Panc1 (cell line): ENCODE results near the gene GARS1. TPM values are rescaled to one million over a fixed set of nuclear protein-coding genes. Genes with fewer than 3 reads are reported as not detected.
"Not testable (repeated sequence)": the region's sequence is repeated elsewhere in the genome, so short reads cannot be mapped to it uniquely, and the experiment has no call there.

Experiments
- ATAC-seq: fragments of 200-7000 bp; cut with Tn5 transposase; 2 replicates; pipeline ENCODE4 v1.9.1; 2020; ENCODE audit warnings: mild to moderate bottlenecking, moderate library complexity
- BruUV-seq: library from RNA; stranded (reverse); fragments of 400-500 nt; replicated peaks from 2 replicates; lab custom pipeline; 2021; lab: Mats Ljungman, UMichigan
- CTCF ChIA-PET: fragments of 300-600 bp; sonication (Branson Sonifier 250); formaldehyde crosslinking; loops from one replicate; lab custom pipeline; 2022; ENCODE audit warnings: antibody characterized with exemption; lab: Charles Lee
- POLR2A ChIA-PET: fragments of 300-600 bp; sonication (Branson Sonifier 250); formaldehyde crosslinking; loops from one replicate; lab custom pipeline; 2022; ENCODE audit warnings: antibody characterized with exemption; lab: Charles Lee
- DNase-seq: peaks from one replicate; pipeline ENCODE4 v3.0.0-alpha.2; 2010; ENCODE audit warnings: low read depth, low spot score
- H3K27ac ChIP-seq: 2 replicates; pipeline ENCODE4 v1.5.1; 2011; ENCODE audit warnings: mild to moderate bottlenecking, low read length, inconsistent platforms
- H3K27me3 ChIP-seq: fragments of 200-500 bp; sonication (Bioruptor generic); 2 replicates; pipeline ENCODE4 v1.6.0; 2014; ENCODE audit warnings: low read length, inconsistent platforms; ENCODE audit not compliant: control insufficient read depth, insufficient read depth
- H3K36me3 ChIP-seq: fragments of 200-500 bp; sonication (Bioruptor generic); 2 replicates; pipeline ENCODE4 v1.5.1; 2014; ENCODE audit warnings: inconsistent platforms, mild to moderate bottlenecking, low read length, moderate library complexity; ENCODE audit not compliant: control insufficient read depth, insufficient read depth
- H3K4me1 ChIP-seq: 2 replicates; pipeline ENCODE4 v1.5.1; 2011; ENCODE audit warnings: inconsistent platforms, mild to moderate bottlenecking, low read length, moderate library complexity; ENCODE audit not compliant: control insufficient read depth, insufficient read depth
- H3K4me3 ChIP-seq, 2 experiments: 2 replicates each; pipeline ENCODE4 v1.5.1; 2011 to 2012; ENCODE audit warnings: low read depth in 2 of 2, low read length in 2 of 2, mild to moderate bottlenecking in 2 of 2, inconsistent platforms in 1 of 2, moderate library complexity in 1 of 2
- H3K9me3 ChIP-seq: fragments of 200-500 bp; sonication (Bioruptor generic); 2 replicates; pipeline ENCODE4 v1.5.1; 2014; ENCODE audit warnings: low read depth, mild to moderate bottlenecking, inconsistent platforms, low read length, moderate library complexity; ENCODE audit not compliant: control insufficient read depth, insufficient read depth
- CTCF ChIP-seq: fragments of 450-650 bp; IDR thresholded peaks from 2 replicates; pipeline ENCODE4 v1.5.1; 2017; ENCODE audit warnings: mild to moderate bottlenecking
- POLR2AphosphoS5 ChIP-seq: IDR thresholded peaks from 2 replicates; pipeline ENCODE4 v1.6.1; 2012; ENCODE audit warnings: mild to moderate bottlenecking, low read depth, low read length, moderate library complexity
- SIN3A ChIP-seq: IDR thresholded peaks from 2 replicates; pipeline ENCODE4 v1.6.1; 2012; ENCODE audit warnings: low read depth, mild to moderate bottlenecking, low read length, moderate library complexity, borderline replicate concordance; ENCODE audit not compliant: insufficient read depth
- TCF7L2 ChIP-seq: IDR thresholded peaks from 2 replicates; pipeline ENCODE4 v1.6.1; 2011; ENCODE audit warnings: mild to moderate bottlenecking, low read depth, low read length, inconsistent platforms
- in situ Hi-C: cut with HindIII; loops from 2 replicates; pipeline ENCODE4 v1.10.0; 2016; ENCODE audit warnings: low sequenced_read_pairs, low pct_unique_long_range_greater_than_20kb
- intact Hi-C: fragments of 100-400 bp; cut with micrococcal nuclease; formaldehyde crosslinking; loops from one replicate; pipeline ENCODE4 v1.10.0; 2022; ENCODE audit not compliant: unreplicated experiment
- total RNA-seq: library from RNA; stranded (reverse); gene quantifications from one replicate; pipeline ENCODE4 v1.2.1, GENCODE V29; 2021; ENCODE audit not compliant: unreplicated experiment
- TF ChIP-seq, protein P1 (sequence below), 2 experiments: IDR thresholded peaks; 2 replicates each; pipeline ENCODE4 v1.6.1; 2011 to 2012; ENCODE audit warnings: low read depth in 2 of 2, control low read depth in 1 of 2, low read length in 1 of 2, mild to moderate bottlenecking in 1 of 2, moderate library complexity in 1 of 2; ENCODE audit not compliant: insufficient read depth in 1 of 2

The GARS1 gene
- total RNA-seq, 1 experiment from 2014 or later, result 271 TPM

GRCh38 chr7:30634634-30635201 is 40.0 kb downstream of the GARS1 start:
- peaks cover 48% of the 10 kb centered on the region for H3K36me3 ChIP-seq
- no peak overlapping the region for H3K27ac ChIP-seq
- H3K4me3 ChIP-seq, result no peak overlapping the region
- H3K27me3 ChIP-seq, result no peaks in the 10 kb centered on the region
- no peak for ATAC-seq
- no peaks in the 10 kb centered on the region for H3K4me1 ChIP-seq
- ChIA-PET CTCF (no interaction called here), POLR2A (no interaction called here)
- DNase-seq, result no peak
- no peak for TF ChIP-seq POLR2AphosphoS5
- TF ChIP-seq TCF7L2, result no peak
- no peak for TF ChIP-seq SIN3A
- TF ChIP-seq, protein P1, sequence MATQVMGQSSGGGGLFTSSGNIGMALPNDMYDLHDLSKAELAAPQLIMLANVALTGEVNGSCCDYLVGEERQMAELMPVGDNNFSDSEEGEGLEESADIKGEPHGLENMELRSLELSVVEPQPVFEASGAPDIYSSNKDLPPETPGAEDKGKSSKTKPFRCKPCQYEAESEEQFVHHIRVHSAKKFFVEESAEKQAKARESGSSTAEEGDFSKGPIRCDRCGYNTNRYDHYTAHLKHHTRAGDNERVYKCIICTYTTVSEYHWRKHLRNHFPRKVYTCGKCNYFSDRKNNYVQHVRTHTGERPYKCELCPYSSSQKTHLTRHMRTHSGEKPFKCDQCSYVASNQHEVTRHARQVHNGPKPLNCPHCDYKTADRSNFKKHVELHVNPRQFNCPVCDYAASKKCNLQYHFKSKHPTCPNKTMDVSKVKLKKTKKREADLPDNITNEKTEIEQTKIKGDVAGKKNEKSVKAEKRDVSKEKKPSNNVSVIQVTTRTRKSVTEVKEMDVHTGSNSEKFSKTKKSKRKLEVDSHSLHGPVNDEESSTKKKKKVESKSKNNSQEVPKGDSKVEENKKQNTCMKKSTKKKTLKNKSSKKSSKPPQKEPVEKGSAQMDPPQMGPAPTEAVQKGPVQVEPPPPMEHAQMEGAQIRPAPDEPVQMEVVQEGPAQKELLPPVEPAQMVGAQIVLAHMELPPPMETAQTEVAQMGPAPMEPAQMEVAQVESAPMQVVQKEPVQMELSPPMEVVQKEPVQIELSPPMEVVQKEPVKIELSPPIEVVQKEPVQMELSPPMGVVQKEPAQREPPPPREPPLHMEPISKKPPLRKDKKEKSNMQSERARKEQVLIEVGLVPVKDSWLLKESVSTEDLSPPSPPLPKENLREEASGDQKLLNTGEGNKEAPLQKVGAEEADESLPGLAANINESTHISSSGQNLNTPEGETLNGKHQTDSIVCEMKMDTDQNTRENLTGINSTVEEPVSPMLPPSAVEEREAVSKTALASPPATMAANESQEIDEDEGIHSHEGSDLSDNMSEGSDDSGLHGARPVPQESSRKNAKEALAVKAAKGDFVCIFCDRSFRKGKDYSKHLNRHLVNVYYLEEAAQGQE (IDR thresholded peaks at IDR 0.05; ENCODE audit: insufficient read depth in 1 of 2, low read depth in 2 of 2, low read length in 1 of 2), result no peak
- no peak for TF ChIP-seq CTCF
- H3K9me3 ChIP-seq, result no peaks in the 10 kb centered on the region; the same call in 1 of the 2 replicates
- BruUV-seq, result no TSS peak
- in situ Hi-C loops (no loop called here), intact Hi-C loops (no loop called here)

DNA sequence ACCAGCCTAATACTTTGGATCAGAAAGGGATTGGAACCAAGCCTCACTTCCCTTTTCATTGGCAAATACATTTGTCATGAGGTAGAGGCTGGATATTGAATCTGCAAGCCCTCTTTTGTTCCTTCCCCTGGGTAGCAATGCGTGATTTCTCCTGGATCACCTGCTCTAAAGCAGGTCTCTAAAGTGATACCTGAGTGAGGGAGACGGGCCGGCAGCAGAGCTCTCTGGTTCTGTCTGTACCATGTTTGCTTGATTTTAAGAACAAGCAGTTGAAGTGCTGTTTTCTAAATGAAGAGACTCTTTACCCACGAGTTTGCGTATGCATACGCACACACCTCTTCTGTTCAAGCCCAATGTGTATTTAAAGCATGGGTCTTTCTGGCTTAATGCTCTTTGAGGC is 41.1 kb downstream of the GARS1 start:
- ATAC-seq (no peak), DNase-seq (no peak)
- no peaks in the 10 kb centered on the region; the same call in 1 of the 2 replicates for H3K9me3 ChIP-seq
- ChIA-PET POLR2A (no interaction called here), CTCF (no interaction called here)
- peaks cover 44% of the 10 kb centered on the region for H3K36me3 ChIP-seq
- TF ChIP-seq TCF7L2 (no peak), POLR2AphosphoS5 (0 out of 2 replicates have a peak, but pooled peaks have one; percentile 36)
- no peaks in the 10 kb centered on the region for H3K4me1 ChIP-seq
- in situ Hi-C loops, result no loop called here
- H3K27ac ChIP-seq, result no peak overlapping the region
- no TSS peak for BruUV-seq
- no peaks in the 10 kb centered on the region for H3K27me3 ChIP-seq
- no peak overlapping the region for H3K4me3 ChIP-seq
- intact Hi-C loops, result no loop called here

DNA sequence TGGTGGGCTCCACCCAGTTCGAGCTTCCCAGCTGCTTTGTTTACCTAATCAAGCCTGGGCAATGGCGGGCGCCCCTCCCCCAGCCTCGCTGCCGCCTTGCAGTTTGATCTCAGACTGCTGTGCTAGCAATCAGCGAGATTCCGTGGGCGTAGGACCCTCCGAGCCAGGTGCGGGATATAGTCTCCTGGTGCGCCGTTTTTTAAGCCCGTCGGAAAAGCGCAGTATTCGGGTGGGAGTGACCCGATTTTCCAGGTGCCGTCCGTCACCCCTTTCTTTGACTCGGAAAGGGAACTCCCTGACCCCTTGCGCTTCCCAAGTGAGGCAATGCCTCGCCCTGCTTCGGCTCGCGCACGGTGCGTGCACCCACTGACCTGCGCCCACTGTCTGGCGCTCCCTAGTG is 47.6 kb downstream of the GARS1 start:
- H3K4me1 ChIP-seq, H3K36me3 ChIP-seq, H3K27me3 ChIP-seq, H3K27ac ChIP-seq, BruUV-seq, DNase-seq, intact Hi-C loops, in situ Hi-C loops, ATAC-seq, H3K4me3 ChIP-seq, H3K9me3 ChIP-seq, CTCF ChIA-PET, POLR2A ChIA-PET: not testable (repeated sequence)
